Measurements from ENCODE around the gene ISCA2. TPM values are rescaled to one million over a fixed set of nuclear protein-coding genes. Genes with fewer than 3 reads are reported as not detected.
A peak's percentile ranks its signal among the peaks of the same experiment; 100 is the strongest.

ISCA2 gene
- total RNA-seq, 1 donor from 2014 or later, result 16.9 TPM

DNA sequence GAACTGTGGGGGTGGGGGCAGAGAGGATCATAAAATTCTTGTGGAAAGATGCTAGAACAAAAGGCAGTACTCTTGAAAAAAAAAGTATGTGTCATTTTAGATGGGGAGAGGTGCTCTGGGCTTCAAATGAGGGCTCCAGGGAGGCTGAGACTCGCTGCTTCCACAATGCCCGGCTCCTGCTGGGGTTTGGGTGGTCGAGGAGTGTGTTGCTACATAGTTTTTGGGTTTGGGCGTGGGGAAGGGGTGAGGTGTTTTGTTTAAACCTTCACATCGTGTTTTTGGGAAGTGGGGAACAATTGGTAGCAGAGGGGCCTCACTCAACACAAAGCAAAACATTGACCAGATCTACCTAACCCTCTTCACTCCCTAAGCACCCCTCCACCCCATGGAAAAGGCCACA is 8.1 kb downstream of the ISCA2 start:
- H3K9me3 Mint-ChIP-seq (ENCODE audit: low read depth), result no peaks in the 10 kb centered on the region
- peaks cover 3% of the 10 kb centered on the region for H3K36me3 Mint-ChIP-seq (ENCODE audit: low read depth)
- no peak for DNase-seq (ENCODE audit: low spot score)
- peak overlapping the region; percentile 38 for H3K27ac Mint-ChIP-seq (ENCODE audit: unreplicated experiment)
- H3K4me3 Mint-ChIP-seq (ENCODE audit: unreplicated experiment), result no peak overlapping the region
- no peaks in the 10 kb centered on the region for H3K27me3 Mint-ChIP-seq (ENCODE audit: low read depth)
- peaks cover 21% of the 10 kb centered on the region for H3K4me1 Mint-ChIP-seq (ENCODE audit: low read depth)
- TF ChIP-seq, protein P1, sequence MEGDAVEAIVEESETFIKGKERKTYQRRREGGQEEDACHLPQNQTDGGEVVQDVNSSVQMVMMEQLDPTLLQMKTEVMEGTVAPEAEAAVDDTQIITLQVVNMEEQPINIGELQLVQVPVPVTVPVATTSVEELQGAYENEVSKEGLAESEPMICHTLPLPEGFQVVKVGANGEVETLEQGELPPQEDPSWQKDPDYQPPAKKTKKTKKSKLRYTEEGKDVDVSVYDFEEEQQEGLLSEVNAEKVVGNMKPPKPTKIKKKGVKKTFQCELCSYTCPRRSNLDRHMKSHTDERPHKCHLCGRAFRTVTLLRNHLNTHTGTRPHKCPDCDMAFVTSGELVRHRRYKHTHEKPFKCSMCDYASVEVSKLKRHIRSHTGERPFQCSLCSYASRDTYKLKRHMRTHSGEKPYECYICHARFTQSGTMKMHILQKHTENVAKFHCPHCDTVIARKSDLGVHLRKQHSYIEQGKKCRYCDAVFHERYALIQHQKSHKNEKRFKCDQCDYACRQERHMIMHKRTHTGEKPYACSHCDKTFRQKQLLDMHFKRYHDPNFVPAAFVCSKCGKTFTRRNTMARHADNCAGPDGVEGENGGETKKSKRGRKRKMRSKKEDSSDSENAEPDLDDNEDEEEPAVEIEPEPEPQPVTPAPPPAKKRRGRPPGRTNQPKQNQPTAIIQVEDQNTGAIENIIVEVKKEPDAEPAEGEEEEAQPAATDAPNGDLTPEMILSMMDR (IDR thresholded peaks at IDR 0.05), result no peak

DNA sequence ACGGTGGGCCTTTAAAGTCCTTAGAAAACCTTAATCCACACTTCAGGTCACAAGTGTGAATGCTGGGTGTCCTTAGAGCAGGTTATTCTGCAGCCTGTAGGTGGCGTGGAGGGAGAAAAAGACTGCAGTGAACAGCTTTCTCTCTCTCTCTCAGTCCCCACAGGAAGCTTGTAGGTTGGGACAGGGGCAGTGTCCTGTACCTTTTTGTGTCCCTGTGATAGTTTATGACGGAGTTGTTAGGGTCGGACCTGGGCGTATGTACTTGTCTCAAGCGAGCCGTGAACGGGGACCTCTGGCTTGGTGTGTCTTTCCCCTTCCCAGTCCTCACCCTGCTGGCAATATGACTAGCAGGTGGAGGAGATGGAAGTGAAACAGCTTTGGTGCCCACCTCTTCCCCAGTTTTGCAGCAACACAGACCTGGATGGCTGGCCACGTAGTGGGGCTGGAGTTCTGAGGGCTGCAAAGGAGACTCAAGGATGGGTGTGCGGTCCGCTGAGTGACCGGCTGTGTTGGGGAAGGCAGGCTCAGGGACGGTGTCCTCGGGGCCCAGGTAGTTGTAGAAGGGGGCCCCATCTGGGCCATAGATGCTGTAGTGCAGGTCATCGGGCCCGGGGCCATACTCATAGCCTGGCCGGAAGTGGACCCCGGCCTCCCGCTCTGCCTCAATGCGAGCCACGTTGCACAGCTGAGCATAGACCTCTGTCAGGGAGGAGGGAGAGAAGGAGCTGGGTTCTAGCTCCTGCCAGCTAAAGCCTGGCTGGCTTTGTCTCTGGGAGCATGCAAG is 8.9 kb downstream of the ISCA2 start:
- DNase-seq (ENCODE audit: low spot score), result no peak
- Mint-ChIP-seq H3K4me1 (ENCODE audit: low read depth) (peaks cover 21% of the 10 kb centered on the region), H3K27me3 (ENCODE audit: low read depth) (no peaks in the 10 kb centered on the region), H3K36me3 (ENCODE audit: low read depth) (peaks cover 8% of the 10 kb centered on the region), H3K27ac (ENCODE audit: unreplicated experiment) (peak overlapping the region; percentile 45), H3K9me3 (ENCODE audit: low read depth) (no peaks in the 10 kb centered on the region), H3K4me3 (ENCODE audit: unreplicated experiment) (no peak overlapping the region)
- TF ChIP-seq, protein P1 (IDR thresholded peaks at IDR 0.05), result peak; percentile 79

DNA sequence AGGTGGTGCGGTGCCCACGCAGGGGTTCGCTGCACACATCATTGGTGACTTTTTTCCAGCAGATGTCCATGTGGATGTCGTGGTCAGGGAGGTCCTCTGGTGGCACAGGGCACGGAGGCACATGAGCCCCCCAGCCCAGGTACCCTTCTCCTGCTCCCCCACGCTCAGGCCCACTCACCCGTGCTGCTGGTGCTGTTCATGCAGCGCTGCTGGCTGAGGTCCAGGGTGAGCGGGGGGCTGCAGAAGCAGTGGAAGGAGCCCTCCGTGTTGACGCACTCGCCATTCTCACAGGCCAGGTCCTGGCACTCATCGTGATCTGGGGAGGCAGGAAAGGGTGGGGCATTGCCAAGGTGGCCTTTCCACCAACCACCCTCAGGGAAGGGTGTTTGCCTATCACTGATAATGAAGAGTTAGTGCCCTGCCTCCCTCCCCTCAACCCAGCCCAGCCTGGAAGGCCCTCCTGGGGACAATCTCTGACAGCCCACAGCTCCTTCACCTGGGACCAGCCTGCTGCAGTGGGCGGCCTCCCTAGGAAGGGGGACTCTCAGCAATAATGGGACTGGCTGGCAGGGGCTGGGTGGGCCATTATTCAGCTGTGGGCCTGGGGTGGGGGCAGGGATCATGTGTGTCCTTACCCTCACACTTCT is 9.8 kb downstream of the ISCA2 start:
- no peak for DNase-seq (ENCODE audit: low spot score)
- Mint-ChIP-seq H3K27ac (ENCODE audit: unreplicated experiment) (no peak overlapping the region), H3K4me1 (ENCODE audit: low read depth) (peaks cover 21% of the 10 kb centered on the region), H3K4me3 (ENCODE audit: unreplicated experiment) (no peak overlapping the region), H3K27me3 (ENCODE audit: low read depth) (no peaks in the 10 kb centered on the region), H3K9me3 (ENCODE audit: low read depth) (no peaks in the 10 kb centered on the region), H3K36me3 (ENCODE audit: low read depth) (peaks cover 14% of the 10 kb centered on the region)
- TF ChIP-seq, protein P1 (IDR thresholded peaks at IDR 0.05), result no peak

DNA sequence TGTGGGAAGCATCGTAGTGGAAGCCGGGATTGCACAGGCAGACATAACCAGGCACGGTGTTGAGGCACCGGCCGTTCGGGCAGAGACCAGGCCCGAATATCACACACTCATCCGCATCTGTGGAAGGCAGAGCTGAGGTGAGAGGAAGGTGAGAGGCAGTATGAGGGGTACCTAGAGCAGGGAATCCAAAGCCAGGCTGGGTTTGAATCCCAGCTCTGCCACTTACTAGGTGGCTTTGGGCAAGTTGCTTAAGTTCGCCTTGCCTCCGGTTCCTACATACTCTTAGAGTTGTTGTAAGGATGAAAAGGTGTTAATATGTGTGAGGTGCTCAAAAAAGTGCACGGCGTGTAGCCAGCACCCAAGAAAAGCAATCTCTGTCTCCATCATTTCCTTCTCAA is 10.4 kb downstream of the ISCA2 start:
- no peaks in the 10 kb centered on the region for H3K27me3 Mint-ChIP-seq (ENCODE audit: low read depth)

DNA sequence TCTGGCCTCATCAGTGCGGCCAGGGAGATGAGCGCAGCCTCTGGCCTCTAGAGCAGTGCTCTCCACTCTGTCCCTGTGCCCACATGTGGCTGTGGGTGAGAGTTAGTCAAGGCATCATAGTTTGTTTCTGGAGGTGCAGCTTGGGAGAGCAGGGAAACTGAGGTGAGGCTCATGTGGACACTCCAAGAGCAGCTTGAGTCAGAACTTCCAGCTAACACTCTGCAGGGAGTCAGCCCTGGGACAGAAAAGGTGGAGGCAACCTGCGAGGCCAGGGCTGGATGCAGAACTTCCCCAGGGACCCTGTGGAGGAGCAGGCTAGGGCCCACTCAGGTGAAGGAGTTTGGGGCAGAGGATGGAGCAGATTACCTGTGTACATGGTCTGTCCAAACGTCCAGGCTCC is 10.8 kb downstream of the ISCA2 start:
- no peaks in the 10 kb centered on the region for H3K9me3 Mint-ChIP-seq (ENCODE audit: low read depth)
- H3K27me3 Mint-ChIP-seq (ENCODE audit: low read depth), result no peaks in the 10 kb centered on the region

More for the DNA sequence above, 10.4 kb downstream of the ISCA2 start:
- peaks cover 16% of the 10 kb centered on the region for H3K36me3 Mint-ChIP-seq (ENCODE audit: low read depth)
- H3K4me3 Mint-ChIP-seq (ENCODE audit: unreplicated experiment), result no peak overlapping the region
- no peak overlapping the region for H3K27ac Mint-ChIP-seq (ENCODE audit: unreplicated experiment)
- peaks cover 21% of the 10 kb centered on the region for H3K4me1 Mint-ChIP-seq (ENCODE audit: low read depth)
- DNase-seq (ENCODE audit: low spot score), result no peak
- H3K9me3 Mint-ChIP-seq (ENCODE audit: low read depth), result no peaks in the 10 kb centered on the region
- TF ChIP-seq, protein P1 (IDR thresholded peaks at IDR 0.05), result no peak

More for the DNA sequence above, 10.8 kb downstream of the ISCA2 start:
- Mint-ChIP-seq H3K27ac (ENCODE audit: unreplicated experiment) (no peak overlapping the region), H3K4me3 (ENCODE audit: unreplicated experiment) (no peak overlapping the region), H3K36me3 (ENCODE audit: low read depth) (peaks cover 16% of the 10 kb centered on the region), H3K4me1 (ENCODE audit: low read depth) (peaks cover 22% of the 10 kb centered on the region)
- no peak for DNase-seq (ENCODE audit: low spot score)
- TF ChIP-seq, protein P1 (IDR thresholded peaks at IDR 0.05), result no peak
